Measurements from ENCODE around the gene FAM83G. TPM values are rescaled to one million over a fixed set of nuclear protein-coding genes. Genes with fewer than 3 reads are reported as not detected.

The FAM83G gene
- total and polyA plus RNA-seq, 2 donors (not counting 3 experiments of a cell fraction or from before 2014, with no cell fraction given): 7.0 to 10.9 TPM

- Histone ChIP-seq H3K4me1 (ENCODE audit: control insufficient read depth, extremely low read depth, insufficient read depth, low read length) (no peaks in the 10 kb centered on the region), H3K9ac (replicated peaks; ENCODE audit: extremely low read depth, insufficient read depth, low read length) (no peak overlapping the region), H3K36me3 (ENCODE audit: control insufficient read depth in 2 of 2, extremely low read depth in 1 of 2, insufficient read depth in 2 of 2, low read length in 2 of 2) (no peaks in the 10 kb centered on the region), H3K27ac (ENCODE audit: insufficient read depth, low read depth, low read length) (no peak overlapping the region), H3K27me3 (ENCODE audit: control insufficient read depth in 2 of 2, insufficient read depth in 2 of 2, low read length in 2 of 2) (peaks cover 19 to 29% of the 10 kb centered on the region in 2 experiments), H3K4me2 (ENCODE audit: insufficient read depth, low read length) (no peak overlapping the region), H3K9me1 (replicated peaks; ENCODE audit: control insufficient read depth, extremely low read depth, insufficient read depth, low read length) (no peaks in the 10 kb centered on the region), H3K4me3 (replicated peaks in 1 of 3; ENCODE audit: insufficient read depth in 1 of 3, low read depth in 1 of 3, low read length in 3 of 3) (no peak overlapping the region), H4K20me1 (replicated peaks; ENCODE audit: control insufficient read depth, extremely low read depth, insufficient read depth, low read length) (no peaks in the 10 kb centered on the region), H2AFZ (ENCODE audit: low read depth, low read length) (no peak overlapping the region), H3K79me2 (ENCODE audit: control insufficient read depth, insufficient read depth, low read length) (no peaks in the 10 kb centered on the region), H3K9me3 (replicated peaks; ENCODE audit: control insufficient read depth, insufficient read depth, low read length) (no peaks in the 10 kb centered on the region)
- dilution Hi-C loops (cut with MboI; ENCODE audit: extremely low pct_ligation_motif_present, low sequenced_read_pairs) (no loop called here), intact Hi-C loops (cut with micrococcal nuclease) (no loop called here)
- ChIA-PET POLR2A (no interaction called here), CTCF (interaction anchor here (1.4 kb wide), 1 partner anchor 10 kb away, joined by 5 read pairs; no protein-coding TSS in a partner anchor)
- no TSS peak for BruUV-seq (replicated peaks)
- FAIRE-seq (no peak), DNase-seq (ENCODE audit: low read depth, low spot score) (no peak)
- TF ChIP-seq CTCF (IDR thresholded peaks at IDR 0.05; ENCODE audit: extremely low read depth in 1 of 2, insufficient read depth in 1 of 2, low read depth in 1 of 2, low read length in 2 of 2) (no peak), POLR2AphosphoS5 (IDR thresholded peaks at IDR 0.05; ENCODE audit: insufficient read depth, low read depth, low read length) (no peak), POLR2A (IDR thresholded peaks at IDR 0.05; ENCODE audit: low read depth, low read length) (no peak), FOS (IDR thresholded peaks at IDR 0.05; ENCODE audit: borderline replicate concordance, insufficient read depth, low read length) (no peak), GATA2 (IDR thresholded peaks at IDR 0.05; ENCODE audit: insufficient read depth, insufficient read length, low read depth, low read length) (no peak), MYC (IDR thresholded peaks at IDR 0.05; ENCODE audit: low read depth, low read length) (no peak), MAX (IDR thresholded peaks at IDR 0.05; ENCODE audit: insufficient read depth, insufficient read length) (no peak), EZH2 (IDR thresholded peaks at IDR 0.05; ENCODE audit: borderline replicate concordance, low read depth, low read length, severe bottlenecking) (no peak), JUN (IDR thresholded peaks at IDR 0.05; ENCODE audit: borderline replicate concordance, insufficient read depth, insufficient read length, low read depth) (no peak)
Measured at GRCh38 chr17:18946536-18946935, 58.0 kb downstream of the FAM83G start.

Measured in endothelial cell of umbilical vein (primary cell).